DOHH2 (cell line): Measurements from ENCODE around the gene COL5A2.

Experiments
- H3F3A ChIP-seq: fragments of 200-600 bp; sonication (generic), shearing (Covaris generic); 2 replicates; pipeline ENCODE4 v1.6.0; 2016; ENCODE audit warnings: antibody characterized with exemption, mild to moderate bottlenecking; ENCODE audit not compliant: control insufficient read depth, insufficient read depth
- H3K27ac ChIP-seq: fragments of 200-600 bp; sonication (generic); 2 replicates; pipeline ENCODE4 v1.5.1; 2014; ENCODE audit warnings: low read depth, mild to moderate bottlenecking, low read length, moderate library complexity
- H3K27me3 ChIP-seq: fragments of 200-600 bp; sonication (generic); 2 replicates; pipeline ENCODE4 v1.6.1; 2014; ENCODE audit warnings: mild to moderate bottlenecking, low read length, mixed read lengths; ENCODE audit not compliant: control insufficient read depth
- H3K36me3 ChIP-seq: fragments of 200-600 bp; sonication (generic); 2 replicates; pipeline ENCODE4 v1.6.1; 2014; ENCODE audit warnings: mild to moderate bottlenecking, low read length, moderate library complexity, mixed read lengths; ENCODE audit not compliant: control insufficient read depth
- H3K4me1 ChIP-seq: fragments of 200-600 bp; sonication (generic); 2 replicates; pipeline ENCODE4 v1.6.1; 2014; ENCODE audit warnings: mild to moderate bottlenecking, low read length, mixed read lengths; ENCODE audit not compliant: control insufficient read depth
- H3K4me2 ChIP-seq: fragments of 200-600 bp; sonication (generic); 2 replicates; pipeline ENCODE4 v1.6.0; 2014; ENCODE audit warnings: mild to moderate bottlenecking, low read length, moderate library complexity
- H3K4me3 ChIP-seq: fragments of 200-600 bp; sonication (generic); 2 replicates; pipeline ENCODE4 v1.5.1; 2014; ENCODE audit warnings: mild to moderate bottlenecking, low read length, mixed read lengths
- H3K79me2 ChIP-seq: fragments of 200-600 bp; sonication (generic); 2 replicates; pipeline ENCODE4 v1.6.1; 2014; ENCODE audit warnings: mild to moderate bottlenecking, low read length, mixed read lengths; ENCODE audit not compliant: control insufficient read depth
- H3K9me2 ChIP-seq: fragments of 200-600 bp; sonication (generic); replicated peaks from 2 replicates; pipeline ENCODE4 v1.6.1; 2014; ENCODE audit warnings: mild to moderate bottlenecking, low read length, mixed read lengths; ENCODE audit not compliant: control insufficient read depth
- H3K9me3 ChIP-seq: fragments of 200-600 bp; sonication (generic); 2 replicates; pipeline ENCODE4 v1.6.1; 2014; ENCODE audit warnings: antibody characterized with exemption, low read length, mixed read lengths; ENCODE audit not compliant: control insufficient read depth, insufficient read depth
- H4K20me1 ChIP-seq: fragments of 200-600 bp; sonication (generic); 2 replicates; pipeline ENCODE4 v1.6.0; 2014; ENCODE audit warnings: low read depth, mild to moderate bottlenecking, antibody characterized with exemption, low read length, moderate library complexity; ENCODE audit not compliant: control insufficient read depth, insufficient read depth
- CTCF ChIP-seq: fragments of 200-600 bp; sonication (generic); IDR thresholded peaks from one replicate; pipeline ENCODE4 v1.5.1; 2014; ENCODE audit warnings: antibody characterized with exemption, mild to moderate bottlenecking, low read depth, low read length; ENCODE audit not compliant: poor library complexity, severe bottlenecking
- EZH2phosphoT487 ChIP-seq: fragments of 200-600 bp; sonication (generic); IDR thresholded peaks from 2 replicates; pipeline ENCODE4 v1.6.1; 2017; ENCODE audit warnings: borderline replicate concordance, mild to moderate bottlenecking, antibody characterized with exemption, low read length, moderate library complexity, mixed read lengths

Gene COL5A2

DNA sequence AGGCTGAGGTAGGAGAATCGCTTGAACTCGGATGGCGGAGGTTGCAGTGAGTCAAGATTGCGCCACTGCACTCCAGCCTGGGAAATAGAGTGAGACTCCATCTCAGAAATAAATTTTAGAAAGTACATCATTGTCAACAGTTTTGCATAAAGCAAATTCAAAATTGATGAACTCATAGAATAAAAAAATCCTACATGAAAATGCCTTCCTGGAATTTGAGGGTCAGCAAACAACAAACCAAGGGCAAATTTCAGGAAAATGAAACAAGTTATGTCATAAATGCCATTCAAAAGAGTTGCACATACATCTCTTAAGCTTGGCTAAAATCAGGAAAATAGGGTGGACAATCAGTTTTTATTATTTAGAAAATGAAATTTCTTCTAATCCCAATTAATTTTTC lies 45.1 kb downstream of the COL5A2 start:
- Histone ChIP-seq H3K4me3 (no peak overlapping the region), H3K27ac (no peak overlapping the region), H3K36me3 (no peaks in the 10 kb centered on the region), H3K4me2 (no peak overlapping the region), H3K79me2 (no peaks in the 10 kb centered on the region), H3K9me2 (no peaks in the 10 kb centered on the region), H3K27me3 (0 out of 2 replicates have a peak, but pooled peaks cover 3% of the 10 kb centered on the region), H3F3A (no peaks in the 10 kb centered on the region), H3K4me1 (no peaks in the 10 kb centered on the region), H4K20me1 (no peaks in the 10 kb centered on the region), H3K9me3 (no peaks in the 10 kb centered on the region)
- TF ChIP-seq CTCF: no peak
- no peak for TF ChIP-seq EZH2phosphoT487

DNA sequence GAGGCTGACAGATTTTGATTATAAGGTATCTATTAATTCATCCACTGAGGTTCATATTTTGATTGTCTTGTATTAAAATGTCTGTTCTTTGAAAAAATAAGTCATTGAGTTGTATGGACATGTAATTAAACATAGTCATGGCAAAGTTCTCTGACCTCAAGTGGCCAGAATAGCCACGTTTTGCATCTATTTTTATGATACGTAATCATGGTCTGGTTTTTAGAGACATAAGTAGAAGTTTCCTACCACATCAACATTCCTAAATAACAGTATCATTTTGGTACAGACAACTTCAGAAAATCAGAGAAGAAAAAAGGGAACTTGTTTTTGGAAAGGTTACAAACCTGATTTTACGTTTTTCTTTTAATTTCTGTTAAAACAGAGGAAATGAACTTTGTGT lies 47.6 kb downstream of the COL5A2 start:
- H3K27ac ChIP-seq: no peak overlapping the region
- no peaks in the 10 kb centered on the region for H4K20me1 ChIP-seq
- no peaks in the 10 kb centered on the region for H3K79me2 ChIP-seq
- 0 out of 2 replicates have a peak, but pooled peaks cover 3% of the 10 kb centered on the region for H3K27me3 ChIP-seq
- H3F3A ChIP-seq: no peaks in the 10 kb centered on the region
- no peak overlapping the region for H3K4me2 ChIP-seq
- TF ChIP-seq CTCF (no peak), EZH2phosphoT487 (no peak)
- H3K4me3 ChIP-seq: no peak overlapping the region
- no peaks in the 10 kb centered on the region for H3K9me3 ChIP-seq
- H3K36me3 ChIP-seq: no peaks in the 10 kb centered on the region
- no peaks in the 10 kb centered on the region for H3K9me2 ChIP-seq
- no peaks in the 10 kb centered on the region for H3K4me1 ChIP-seq

DNA sequence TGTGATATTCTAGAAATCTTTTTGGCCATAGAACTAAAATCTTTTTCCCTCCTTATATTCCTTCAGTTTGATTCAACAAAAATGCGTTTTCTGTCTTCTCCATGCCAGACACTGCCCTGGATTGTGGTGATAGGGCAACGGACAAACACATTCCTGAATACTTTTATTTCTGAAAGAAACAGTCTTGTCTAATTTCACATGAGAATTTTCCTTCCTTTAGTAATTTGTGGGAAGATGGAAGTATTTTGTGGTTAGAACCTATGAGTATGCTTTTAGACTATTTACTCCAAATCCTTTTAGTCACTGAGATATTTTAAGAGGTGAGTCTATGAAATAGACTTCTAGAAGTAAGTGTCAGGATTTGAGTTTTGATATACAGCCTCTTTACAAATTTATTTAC lies 49.6 kb downstream of the COL5A2 start:
- H3K4me1 ChIP-seq: no peaks in the 10 kb centered on the region
- no peaks in the 10 kb centered on the region for H4K20me1 ChIP-seq
- H3K9me3 ChIP-seq: no peaks in the 10 kb centered on the region
- TF ChIP-seq EZH2phosphoT487: no peak
- TF ChIP-seq CTCF: no peak
- no peak overlapping the region for H3K4me3 ChIP-seq
- no peak overlapping the region for H3K27ac ChIP-seq
- H3K27me3 ChIP-seq: 0 out of 2 replicates have a peak, but pooled peaks cover 3% of the 10 kb centered on the region
- H3K4me2 ChIP-seq: no peak overlapping the region
- H3K9me2 ChIP-seq: no peaks in the 10 kb centered on the region
- H3K79me2 ChIP-seq: no peaks in the 10 kb centered on the region
- no peaks in the 10 kb centered on the region for H3K36me3 ChIP-seq
- no peaks in the 10 kb centered on the region for H3F3A ChIP-seq
